Thyroid gland (tissue), 4 donors: ENCODE data around the gene ALG5.

Source experiments
- POLR2A ChIP-seq, 2 donors: fragments of 450-650 bp; IDR thresholded peaks; one replicate each; pipeline ENCODE4 v1.6.1; 2017; ENCODE audit warnings: antibody characterized with exemption in 2 of 2, mild to moderate bottlenecking in 2 of 2, moderate library complexity in 1 of 2
- TF ChIP-seq, protein P1 (sequence below), 6 experiments: fragments of 200-600 bp in 3 of 6; fragments of 450-650 bp in 3 of 6; sonication (generic) in 3 of 6; IDR thresholded peaks; one replicate each; pipeline ENCODE4 v1.5.1; 2016 to 2019; ENCODE audit warnings: antibody characterized with exemption in 6 of 6, mild to moderate bottlenecking in 2 of 6, inconsistent platforms in 1 of 6, moderate library complexity in 1 of 6

DNA sequence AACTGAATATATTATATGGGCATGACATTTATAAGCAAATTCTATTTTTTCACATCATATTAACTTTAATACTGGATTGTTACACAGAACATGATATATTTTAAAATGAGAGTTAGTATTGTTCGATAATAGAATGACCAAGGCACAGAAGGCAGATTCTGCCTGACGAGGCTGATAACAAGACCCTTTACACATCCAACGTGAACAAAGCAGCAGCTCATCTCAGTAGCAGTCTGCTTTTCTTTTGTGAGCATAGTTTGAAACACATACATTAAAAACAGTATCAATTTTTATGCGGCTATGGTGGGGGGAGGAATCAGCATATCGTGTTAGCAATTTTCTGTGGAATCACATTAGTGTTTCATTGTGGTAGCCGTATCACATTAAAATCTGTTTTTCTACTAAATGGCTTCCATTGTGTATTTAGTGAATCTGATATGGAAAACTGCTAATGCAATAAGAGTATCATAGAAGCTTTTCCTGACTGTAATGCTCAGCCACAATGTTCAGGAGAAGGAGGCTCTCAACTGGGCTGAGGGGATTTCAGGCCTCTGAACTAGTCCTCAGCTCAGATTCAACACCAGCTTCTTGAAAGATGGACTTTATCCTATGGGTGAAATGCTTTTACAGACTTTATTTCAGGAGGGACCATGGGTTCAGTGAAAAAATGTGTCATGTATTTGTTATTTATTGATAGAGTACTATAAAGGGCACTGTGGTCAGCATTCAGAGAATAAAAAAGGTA lies 83.1 kb downstream of the ALG5 start:
- TF ChIP-seq POLR2A (IDR thresholded peaks at IDR 0.05): no peak
- TF ChIP-seq, protein P1, sequence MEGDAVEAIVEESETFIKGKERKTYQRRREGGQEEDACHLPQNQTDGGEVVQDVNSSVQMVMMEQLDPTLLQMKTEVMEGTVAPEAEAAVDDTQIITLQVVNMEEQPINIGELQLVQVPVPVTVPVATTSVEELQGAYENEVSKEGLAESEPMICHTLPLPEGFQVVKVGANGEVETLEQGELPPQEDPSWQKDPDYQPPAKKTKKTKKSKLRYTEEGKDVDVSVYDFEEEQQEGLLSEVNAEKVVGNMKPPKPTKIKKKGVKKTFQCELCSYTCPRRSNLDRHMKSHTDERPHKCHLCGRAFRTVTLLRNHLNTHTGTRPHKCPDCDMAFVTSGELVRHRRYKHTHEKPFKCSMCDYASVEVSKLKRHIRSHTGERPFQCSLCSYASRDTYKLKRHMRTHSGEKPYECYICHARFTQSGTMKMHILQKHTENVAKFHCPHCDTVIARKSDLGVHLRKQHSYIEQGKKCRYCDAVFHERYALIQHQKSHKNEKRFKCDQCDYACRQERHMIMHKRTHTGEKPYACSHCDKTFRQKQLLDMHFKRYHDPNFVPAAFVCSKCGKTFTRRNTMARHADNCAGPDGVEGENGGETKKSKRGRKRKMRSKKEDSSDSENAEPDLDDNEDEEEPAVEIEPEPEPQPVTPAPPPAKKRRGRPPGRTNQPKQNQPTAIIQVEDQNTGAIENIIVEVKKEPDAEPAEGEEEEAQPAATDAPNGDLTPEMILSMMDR (IDR thresholded peaks at IDR 0.05): no peak
